ENCODE results near the gene CCDC14. TPM values are rescaled to one million over a fixed set of nuclear protein-coding genes. Genes with fewer than 3 reads are reported as not detected.

Gene CCDC14
- total and polyA plus RNA-seq, 9 of the 15 experiments (the other 6 are each of a cell fraction or from before 2014, with no cell fraction given), result 18.6 to 107 (median 57.3) TPM

DNA sequence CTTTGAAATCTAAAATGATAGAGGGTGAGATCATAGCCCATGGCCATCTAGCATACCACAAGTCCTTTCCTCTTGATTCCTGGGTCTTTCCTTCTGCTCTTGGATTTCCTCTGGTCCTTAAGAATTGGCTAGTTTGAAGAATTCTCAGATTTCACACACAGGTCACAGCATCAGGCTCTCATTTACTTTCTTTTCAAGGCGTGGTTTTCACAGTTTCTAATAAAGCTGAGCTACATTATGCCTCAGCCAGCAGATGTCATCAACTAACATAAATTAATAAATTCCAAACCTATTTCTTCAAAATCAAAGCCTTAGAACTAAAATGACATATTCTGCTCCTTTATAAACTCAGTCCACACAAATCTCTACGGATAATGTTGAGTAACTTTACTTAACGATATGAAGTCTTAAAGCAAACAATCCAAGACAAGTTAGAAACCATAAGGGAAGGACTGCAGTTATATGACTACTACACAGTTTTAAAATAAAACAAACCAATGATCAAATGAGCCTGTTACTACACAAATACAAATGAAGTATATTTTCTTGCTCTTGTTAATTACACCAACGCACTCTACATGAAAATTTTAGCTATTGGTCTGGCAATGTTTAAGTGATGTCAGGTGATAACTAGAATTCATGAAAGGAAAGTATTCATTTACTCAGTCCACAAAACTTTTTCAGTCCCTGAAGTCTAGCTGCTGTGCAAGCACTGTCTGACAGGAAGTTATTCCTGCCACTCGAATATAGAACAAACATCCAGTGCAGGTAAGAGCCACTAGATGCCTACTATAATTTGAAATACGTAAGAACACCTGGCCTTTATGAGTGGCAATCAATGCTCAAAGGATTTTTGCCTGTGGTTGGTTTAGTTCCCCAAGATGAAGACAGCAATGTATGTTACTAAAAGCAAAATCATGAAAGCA is 9.2 kb downstream of the CCDC14 start (continued):
- TF ChIP-seq, protein P1, sequence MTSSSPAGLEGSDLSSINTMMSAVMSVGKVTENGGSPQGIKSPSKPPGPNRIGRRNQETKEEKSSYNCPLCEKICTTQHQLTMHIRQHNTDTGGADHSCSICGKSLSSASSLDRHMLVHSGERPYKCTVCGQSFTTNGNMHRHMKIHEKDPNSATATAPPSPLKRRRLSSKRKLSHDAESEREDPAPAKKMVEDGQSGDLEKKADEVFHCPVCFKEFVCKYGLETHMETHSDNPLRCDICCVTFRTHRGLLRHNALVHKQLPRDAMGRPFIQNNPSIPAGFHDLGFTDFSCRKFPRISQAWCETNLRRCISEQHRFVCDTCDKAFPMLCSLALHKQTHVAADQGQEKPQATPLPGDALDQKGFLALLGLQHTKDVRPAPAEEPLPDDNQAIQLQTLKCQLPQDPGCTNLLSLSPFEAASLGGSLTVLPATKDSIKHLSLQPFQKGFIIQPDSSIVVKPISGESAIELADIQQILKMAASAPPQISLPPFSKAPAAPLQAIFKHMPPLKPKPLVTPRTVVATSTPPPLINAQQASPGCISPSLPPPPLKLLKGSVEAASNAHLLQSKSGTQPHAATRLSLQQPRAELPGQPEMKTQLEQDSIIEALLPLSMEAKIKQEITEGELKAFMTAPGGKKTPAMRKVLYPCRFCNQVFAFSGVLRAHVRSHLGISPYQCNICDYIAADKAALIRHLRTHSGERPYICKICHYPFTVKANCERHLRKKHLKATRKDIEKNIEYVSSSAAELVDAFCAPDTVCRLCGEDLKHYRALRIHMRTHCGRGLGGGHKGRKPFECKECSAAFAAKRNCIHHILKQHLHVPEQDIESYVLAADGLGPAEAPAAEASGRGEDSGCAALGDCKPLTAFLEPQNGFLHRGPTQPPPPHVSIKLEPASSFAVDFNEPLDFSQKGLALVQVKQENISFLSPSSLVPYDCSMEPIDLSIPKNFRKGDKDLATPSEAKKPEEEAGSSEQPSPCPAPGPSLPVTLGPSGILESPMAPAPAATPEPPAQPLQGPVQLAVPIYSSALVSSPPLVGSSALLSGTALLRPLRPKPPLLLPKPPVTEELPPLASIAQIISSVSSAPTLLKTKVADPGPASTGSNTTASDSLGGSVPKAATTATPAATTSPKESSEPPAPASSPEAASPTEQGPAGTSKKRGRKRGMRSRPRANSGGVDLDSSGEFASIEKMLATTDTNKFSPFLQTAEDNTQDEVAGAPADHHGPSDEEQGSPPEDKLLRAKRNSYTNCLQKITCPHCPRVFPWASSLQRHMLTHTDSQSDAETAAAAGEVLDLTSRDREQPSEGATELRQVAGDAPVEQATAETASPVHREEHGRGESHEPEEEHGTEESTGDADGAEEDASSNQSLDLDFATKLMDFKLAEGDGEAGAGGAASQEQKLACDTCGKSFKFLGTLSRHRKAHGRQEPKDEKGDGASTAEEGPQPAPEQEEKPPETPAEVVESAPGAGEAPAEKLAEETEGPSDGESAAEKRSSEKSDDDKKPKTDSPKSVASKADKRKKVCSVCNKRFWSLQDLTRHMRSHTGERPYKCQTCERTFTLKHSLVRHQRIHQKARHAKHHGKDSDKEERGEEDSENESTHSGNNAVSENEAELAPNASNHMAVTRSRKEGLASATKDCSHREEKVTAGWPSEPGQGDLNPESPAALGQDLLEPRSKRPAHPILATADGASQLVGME (CRISPR knock-in tag; IDR thresholded peaks at IDR 0.05), result no peak
- no peak for TF ChIP-seq PHF20 (IDR thresholded peaks at IDR 0.05; ENCODE audit: partially characterized antibody)
- TF ChIP-seq RBM25 (IDR thresholded peaks at IDR 0.05; ENCODE audit: low read depth, low read length, severe bottlenecking), result no peak
- TF ChIP-seq, protein P2, sequence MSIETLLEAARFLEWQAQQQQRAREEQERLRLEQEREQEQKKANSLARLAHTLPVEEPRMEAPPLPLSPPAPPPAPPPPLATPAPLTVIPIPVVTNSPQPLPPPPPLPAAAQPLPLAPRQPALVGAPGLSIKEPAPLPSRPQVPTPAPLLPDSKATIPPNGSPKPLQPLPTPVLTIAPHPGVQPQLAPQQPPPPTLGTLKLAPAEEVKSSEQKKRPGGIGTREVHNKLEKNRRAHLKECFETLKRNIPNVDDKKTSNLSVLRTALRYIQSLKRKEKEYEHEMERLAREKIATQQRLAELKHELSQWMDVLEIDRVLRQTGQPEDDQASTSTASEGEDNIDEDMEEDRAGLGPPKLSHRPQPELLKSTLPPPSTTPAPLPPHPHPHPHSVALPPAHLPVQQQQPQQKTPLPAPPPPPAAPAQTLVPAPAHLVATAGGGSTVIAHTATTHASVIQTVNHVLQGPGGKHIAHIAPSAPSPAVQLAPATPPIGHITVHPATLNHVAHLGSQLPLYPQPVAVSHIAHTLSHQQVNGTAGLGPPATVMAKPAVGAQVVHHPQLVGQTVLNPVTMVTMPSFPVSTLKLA (conservative IDR thresholded peaks at IDR 0.05), result no peak
- TF ChIP-seq EHMT2 (IDR thresholded peaks at IDR 0.05), result no peak
- TF ChIP-seq NFE2 (IDR thresholded peaks at IDR 0.05; ENCODE audit: low read depth), result no peak
- TF ChIP-seq ARHGAP35 (IDR thresholded peaks at IDR 0.05; ENCODE audit: partially characterized antibody), result no peak
- TF ChIP-seq, protein P3, sequence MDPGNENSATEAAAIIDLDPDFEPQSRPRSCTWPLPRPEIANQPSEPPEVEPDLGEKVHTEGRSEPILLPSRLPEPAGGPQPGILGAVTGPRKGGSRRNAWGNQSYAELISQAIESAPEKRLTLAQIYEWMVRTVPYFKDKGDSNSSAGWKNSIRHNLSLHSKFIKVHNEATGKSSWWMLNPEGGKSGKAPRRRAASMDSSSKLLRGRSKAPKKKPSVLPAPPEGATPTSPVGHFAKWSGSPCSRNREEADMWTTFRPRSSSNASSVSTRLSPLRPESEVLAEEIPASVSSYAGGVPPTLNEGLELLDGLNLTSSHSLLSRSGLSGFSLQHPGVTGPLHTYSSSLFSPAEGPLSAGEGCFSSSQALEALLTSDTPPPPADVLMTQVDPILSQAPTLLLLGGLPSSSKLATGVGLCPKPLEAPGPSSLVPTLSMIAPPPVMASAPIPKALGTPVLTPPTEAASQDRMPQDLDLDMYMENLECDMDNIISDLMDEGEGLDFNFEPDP (CRISPR knock-in tag; IDR thresholded peaks at IDR 0.05), result no peak
